COLO668 (cell line): ENCODE results near the gene TNFSF13.

ENCODE experiments used
- DNase-seq: peaks from one replicate; lab custom pipeline; 2025; ENCODE audit not compliant: unreplicated experiment; lab: John Stamatoyannopoulos, UW

TNFSF13 gene

GRCh38 chr17:7551396-7551795 lies 7.2 kb upstream of the TNFSF13 start:
- DNase-seq: no peak

- DNase-seq: no peak
Observed at GRCh38 chr17:7552621-7553051, 5.9 kb upstream of the TNFSF13 start.

GRCh38 chr17:7553356-7553755 lies 5.2 kb upstream of the TNFSF13 start:
- DNase-seq: no peak

GRCh38 chr17:7555320-7555948 lies 3.1 kb upstream of the TNFSF13 start:
- DNase-seq: no peak

- no peak for DNase-seq
Observed at GRCh38 chr17:7556627-7557026, 1.9 kb upstream of the TNFSF13 start.

- no peak for DNase-seq
Observed at GRCh38 chr17:7557147-7557764, 1.3 kb upstream of the TNFSF13 start.

- peak; percentile 80 for DNase-seq
Observed at GRCh38 chr17:7557775-7558543, 591 bp upstream of the TNFSF13 start.

- peak; percentile 15 for DNase-seq
Observed at GRCh38 chr17:7559320-7560171, 996 bp downstream of the TNFSF13 start.

GRCh38 chr17:7560172-7561027 lies 1.9 kb downstream of the TNFSF13 start:
- DNase-seq: peak; percentile 62

GRCh38 chr17:7561028-7561575 lies 2.6 kb downstream of the TNFSF13 start:
- DNase-seq: peak; percentile 84

GRCh38 chr17:7561589-7562207 lies 3.1 kb downstream of the TNFSF13 start, which contains the start of gene SENP3:
Gene SENP3 (plus strand): TSS chr17:7561919. CDS start chr17:7563077, 1,158 bp downstream.
- DNase-seq: peak; percentile 91

GRCh38 chr17:7562208-7562605 lies 3.7 kb downstream of the TNFSF13 start:
- DNase-seq: peak; percentile 35

GRCh38 chr17:7563115-7563869 lies 4.7 kb downstream of the TNFSF13 start:
- no peak for DNase-seq

GRCh38 chr17:7569571-7569970 lies 11.0 kb downstream of the TNFSF13 start:
- no peak for DNase-seq

- DNase-seq: no peak
Observed at GRCh38 chr17:7570351-7570750, 11.8 kb downstream of the TNFSF13 start.

- no peak for DNase-seq
Observed at GRCh38 chr17:7572338-7572587, 13.7 kb downstream of the TNFSF13 start.

GRCh38 chr17:7572588-7573323 lies 14.2 kb downstream of the TNFSF13 start:
- peak; percentile 95 for DNase-seq

- peak; percentile 85 for DNase-seq
Observed at GRCh38 chr17:7573324-7574080, 15.0 kb downstream of the TNFSF13 start.
